HG03378 (cell line): ENCODE measurements around the gene KRT7.
"Not testable (repeated sequence)": the region's sequence is repeated elsewhere in the genome, so short reads cannot be mapped to it uniquely, and the experiment has no call there.

Experiments
- ATAC-seq: cut with Tn5 transposase; IDR thresholded peaks from one replicate; pipeline ENCODE4 v1.9.1; 2021; ENCODE audit warnings: mild to moderate bottlenecking, moderate library complexity; ENCODE audit not compliant: unreplicated experiment

KRT7 gene

GRCh38 chr12:52254965-52255751 is 22.1 kb downstream of the KRT7 start:
- no peak for ATAC-seq

GRCh38 chr12:52255926-52256583 is 23.0 kb downstream of the KRT7 start:
- ATAC-seq, result no peak

GRCh38 chr12:52256584-52256935 is 23.5 kb downstream of the KRT7 start:
- no peak for ATAC-seq

GRCh38 chr12:52257074-52257551 is 24.1 kb downstream of the KRT7 start:
- no peak for ATAC-seq

GRCh38 chr12:52257922-52258321 is 24.9 kb downstream of the KRT7 start:
- ATAC-seq, result not testable (repeated sequence)

- ATAC-seq, result no peak
Observed at GRCh38 chr12:52258335-52258901, 25.4 kb downstream of the KRT7 start.

GRCh38 chr12:52259657-52260243 is 26.7 kb downstream of the KRT7 start:
- no peak for ATAC-seq

GRCh38 chr12:52260361-52261207 is 27.5 kb downstream of the KRT7 start:
- ATAC-seq, result no peak

GRCh38 chr12:52261208-52261484 is 28.1 kb downstream of the KRT7 start:
- no peak for ATAC-seq

GRCh38 chr12:52262286-52262685 is 29.2 kb downstream of the KRT7 start:
- ATAC-seq, result no peak

- ATAC-seq, result no peak
Observed at GRCh38 chr12:52263761-52264434, 30.9 kb downstream of the KRT7 start.

- no peak for ATAC-seq
Observed at GRCh38 chr12:52264435-52264825, 31.4 kb downstream of the KRT7 start.

GRCh38 chr12:52266514-52266913 is 33.5 kb downstream of the KRT7 start:
- no peak for ATAC-seq

GRCh38 chr12:52267266-52267665 is 34.2 kb downstream of the KRT7 start:
- ATAC-seq, result no peak

GRCh38 chr12:52267699-52268098 is 34.7 kb downstream of the KRT7 start:
- no peak for ATAC-seq

GRCh38 chr12:52268212-52268611 is 35.2 kb downstream of the KRT7 start:
- no peak for ATAC-seq

GRCh38 chr12:52270541-52271070 is 37.6 kb downstream of the KRT7 start:
- no peak for ATAC-seq

GRCh38 chr12:52271158-52271557 is 38.1 kb downstream of the KRT7 start:
- ATAC-seq, result no peak

GRCh38 chr12:52274521-52275120 is 41.6 kb downstream of the KRT7 start, which contains the start of gene KRT86:
KRT86 (plus strand) TSS chr12:52274645; CDS start chr12:52301917, 27,272 bp downstream.
- no peak for ATAC-seq

GRCh38 chr12:52275686-52276085 is 42.6 kb downstream of the KRT7 start:
- ATAC-seq, result no peak
